PC-9 (cell line): ENCODE measurements around the gene FAM209B.

Experiments used
- CTCF ChIP-seq: fragments of 200-600 bp; sonication (generic); conservative IDR thresholded peaks from 2 replicates; pipeline ENCODE4 v1.6.1; 2017; ENCODE audit warnings: mixed run types, antibody characterized with exemption, mild to moderate bottlenecking, moderate library complexity
- EZH2 ChIP-seq: fragments of 200-600 bp; sonication (generic); IDR thresholded peaks from 2 replicates; pipeline ENCODE4 v1.8.0; 2017; ENCODE audit warnings: antibody characterized with exemption, low read depth

GRCh38 chr20:56527521-56527920 is 5.5 kb upstream of the FAM209B start:
- TF ChIP-seq CTCF (no peak), EZH2 (no peak)
